Measurements from ENCODE around the gene RAB3GAP2.
"Not testable (repeated sequence)": the region's sequence is repeated elsewhere in the genome, so short reads cannot be mapped to it uniquely, and the experiment has no call there.

RAB3GAP2 gene

GRCh38 chr1:220186752-220187151 is 85.5 kb downstream of the RAB3GAP2 start:
- DNase-seq (ENCODE audit: extremely low read depth, low read depth) = no peak
- TF ChIP-seq, protein P1, sequence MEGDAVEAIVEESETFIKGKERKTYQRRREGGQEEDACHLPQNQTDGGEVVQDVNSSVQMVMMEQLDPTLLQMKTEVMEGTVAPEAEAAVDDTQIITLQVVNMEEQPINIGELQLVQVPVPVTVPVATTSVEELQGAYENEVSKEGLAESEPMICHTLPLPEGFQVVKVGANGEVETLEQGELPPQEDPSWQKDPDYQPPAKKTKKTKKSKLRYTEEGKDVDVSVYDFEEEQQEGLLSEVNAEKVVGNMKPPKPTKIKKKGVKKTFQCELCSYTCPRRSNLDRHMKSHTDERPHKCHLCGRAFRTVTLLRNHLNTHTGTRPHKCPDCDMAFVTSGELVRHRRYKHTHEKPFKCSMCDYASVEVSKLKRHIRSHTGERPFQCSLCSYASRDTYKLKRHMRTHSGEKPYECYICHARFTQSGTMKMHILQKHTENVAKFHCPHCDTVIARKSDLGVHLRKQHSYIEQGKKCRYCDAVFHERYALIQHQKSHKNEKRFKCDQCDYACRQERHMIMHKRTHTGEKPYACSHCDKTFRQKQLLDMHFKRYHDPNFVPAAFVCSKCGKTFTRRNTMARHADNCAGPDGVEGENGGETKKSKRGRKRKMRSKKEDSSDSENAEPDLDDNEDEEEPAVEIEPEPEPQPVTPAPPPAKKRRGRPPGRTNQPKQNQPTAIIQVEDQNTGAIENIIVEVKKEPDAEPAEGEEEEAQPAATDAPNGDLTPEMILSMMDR (IDR thresholded peaks at IDR 0.05; ENCODE audit: low read depth, low read length) = no peak

GRCh38 chr1:220184506-220184905 is 87.7 kb downstream of the RAB3GAP2 start:
- TF ChIP-seq, protein P1 (IDR thresholded peaks at IDR 0.05; ENCODE audit: low read depth, low read length) = no peak
- no peak for DNase-seq (ENCODE audit: extremely low read depth, low read depth)

DNA sequence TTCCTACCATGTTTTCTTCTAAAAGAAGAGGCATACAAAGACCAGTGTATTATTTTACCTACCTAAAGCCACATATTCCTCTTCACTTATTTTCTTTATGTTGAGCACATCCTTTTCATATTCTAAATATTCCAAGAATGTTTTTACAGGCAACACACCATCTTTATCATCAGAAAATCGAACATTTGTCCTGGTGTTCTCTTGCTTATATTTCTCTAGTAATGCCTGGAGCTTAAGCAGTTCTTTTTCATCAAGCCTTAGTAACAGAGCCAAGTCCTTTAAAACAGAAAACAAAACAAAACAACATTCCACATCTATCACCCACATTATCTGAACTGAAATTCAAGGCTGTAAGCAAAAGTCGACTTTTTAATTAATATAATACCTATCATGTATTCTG is 89.6 kb downstream of the RAB3GAP2 start:
- no peak for DNase-seq (ENCODE audit: extremely low read depth, low read depth)
- TF ChIP-seq, protein P1 (IDR thresholded peaks at IDR 0.05; ENCODE audit: low read depth, low read length) = no peak

- TF ChIP-seq, protein P1 (IDR thresholded peaks at IDR 0.05; ENCODE audit: low read depth, low read length) = no peak
Measured at GRCh38 chr1:220182111-220182510, 90.1 kb downstream of the RAB3GAP2 start.

GRCh38 chr1:220176540-220176939 is 95.7 kb downstream of the RAB3GAP2 start:
- no peak for DNase-seq (ENCODE audit: extremely low read depth, low read depth)
- TF ChIP-seq, protein P1 (IDR thresholded peaks at IDR 0.05; ENCODE audit: low read depth, low read length) = no peak

More at GRCh38 chr1:220182111-220182510, 90.1 kb downstream of the RAB3GAP2 start:
- no peak for DNase-seq (ENCODE audit: extremely low read depth, low read depth)

- TF ChIP-seq, protein P1 (IDR thresholded peaks at IDR 0.05; ENCODE audit: low read depth, low read length) = no peak
- DNase-seq (ENCODE audit: extremely low read depth, low read depth) = no peak
Measured at GRCh38 chr1:220170836-220171526, 101.3 kb downstream of the RAB3GAP2 start.

GRCh38 chr1:220169887-220170286 is 102.4 kb downstream of the RAB3GAP2 start:
- DNase-seq (ENCODE audit: extremely low read depth, low read depth) = not testable (repeated sequence)

DNA sequence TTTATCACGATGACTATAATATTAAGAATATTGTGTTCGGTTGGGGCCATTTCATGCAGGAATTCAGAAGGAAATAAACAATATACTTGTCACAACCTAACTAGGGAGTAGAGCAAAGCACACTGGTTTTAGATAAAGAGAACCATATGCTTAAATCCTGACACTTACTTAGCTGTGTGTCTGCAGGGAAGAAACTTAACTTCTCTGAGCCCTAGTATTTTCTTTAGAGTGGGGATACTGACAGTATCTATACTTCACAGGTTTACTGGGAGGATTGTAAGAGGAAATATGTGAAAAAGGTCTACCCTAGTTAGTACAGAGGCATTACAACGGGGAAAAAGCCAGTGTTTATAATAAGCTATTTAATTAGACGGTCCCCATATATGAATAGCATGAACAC is 105.4 kb downstream of the RAB3GAP2 start:
- DNase-seq (ENCODE audit: extremely low read depth, low read depth) = no peak
- TF ChIP-seq, protein P1 (IDR thresholded peaks at IDR 0.05; ENCODE audit: low read depth, low read length) = no peak
